ENCODE data around the gene ASRGL1.

The ASRGL1 gene

DNA sequence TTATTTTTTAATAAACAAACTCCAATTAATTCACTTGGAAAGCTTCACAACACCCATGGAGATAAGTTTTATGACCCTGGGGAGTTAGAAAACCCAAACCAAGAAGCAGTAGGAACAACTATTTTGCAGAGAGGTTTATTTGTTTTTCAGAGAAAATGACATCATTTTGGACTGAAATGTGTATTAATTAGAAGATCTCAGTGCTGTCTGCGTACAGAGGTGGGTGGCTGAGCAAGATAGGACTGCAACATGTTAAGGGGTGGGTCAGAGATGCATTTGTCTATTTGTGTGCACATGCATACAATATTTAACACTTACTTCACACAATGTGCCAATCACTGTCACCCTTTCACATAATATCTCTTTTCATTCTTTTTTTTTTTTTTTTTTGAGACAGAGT, 82.7 kb downstream of the ASRGL1 start:
- TF ChIP-seq, protein P1, sequence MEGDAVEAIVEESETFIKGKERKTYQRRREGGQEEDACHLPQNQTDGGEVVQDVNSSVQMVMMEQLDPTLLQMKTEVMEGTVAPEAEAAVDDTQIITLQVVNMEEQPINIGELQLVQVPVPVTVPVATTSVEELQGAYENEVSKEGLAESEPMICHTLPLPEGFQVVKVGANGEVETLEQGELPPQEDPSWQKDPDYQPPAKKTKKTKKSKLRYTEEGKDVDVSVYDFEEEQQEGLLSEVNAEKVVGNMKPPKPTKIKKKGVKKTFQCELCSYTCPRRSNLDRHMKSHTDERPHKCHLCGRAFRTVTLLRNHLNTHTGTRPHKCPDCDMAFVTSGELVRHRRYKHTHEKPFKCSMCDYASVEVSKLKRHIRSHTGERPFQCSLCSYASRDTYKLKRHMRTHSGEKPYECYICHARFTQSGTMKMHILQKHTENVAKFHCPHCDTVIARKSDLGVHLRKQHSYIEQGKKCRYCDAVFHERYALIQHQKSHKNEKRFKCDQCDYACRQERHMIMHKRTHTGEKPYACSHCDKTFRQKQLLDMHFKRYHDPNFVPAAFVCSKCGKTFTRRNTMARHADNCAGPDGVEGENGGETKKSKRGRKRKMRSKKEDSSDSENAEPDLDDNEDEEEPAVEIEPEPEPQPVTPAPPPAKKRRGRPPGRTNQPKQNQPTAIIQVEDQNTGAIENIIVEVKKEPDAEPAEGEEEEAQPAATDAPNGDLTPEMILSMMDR (IDR thresholded peaks at IDR 0.05; ENCODE audit: borderline replicate concordance, insufficient read depth, low read depth, low read length) = no peak
- no peak overlapping the region for H3K4me3 ChIP-seq (ENCODE audit: low read depth, low read length)

DNA sequence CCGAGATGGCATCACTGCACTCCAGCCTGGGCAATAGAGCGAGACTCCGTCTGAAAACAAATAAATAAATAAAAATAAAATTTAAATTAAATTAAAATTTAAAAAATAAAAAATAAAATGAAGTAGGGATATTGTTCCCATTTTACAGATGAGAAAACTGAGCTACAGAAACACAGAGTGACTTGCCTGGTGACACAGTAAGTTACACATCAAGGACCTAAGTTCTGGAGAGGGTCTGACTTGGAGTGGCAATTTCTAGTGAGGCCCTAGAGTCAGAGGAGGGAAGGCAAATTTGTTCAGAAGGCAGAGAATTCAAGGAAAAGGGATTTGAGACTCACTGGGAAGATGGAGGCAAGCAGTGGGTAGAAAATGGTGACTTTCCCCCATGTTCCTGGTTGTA, 83.6 kb downstream of the ASRGL1 start:
- TF ChIP-seq, protein P1 (IDR thresholded peaks at IDR 0.05; ENCODE audit: borderline replicate concordance, insufficient read depth, low read depth, low read length) = no peak
- no peak overlapping the region for H3K4me3 ChIP-seq (ENCODE audit: low read depth, low read length)

DNA sequence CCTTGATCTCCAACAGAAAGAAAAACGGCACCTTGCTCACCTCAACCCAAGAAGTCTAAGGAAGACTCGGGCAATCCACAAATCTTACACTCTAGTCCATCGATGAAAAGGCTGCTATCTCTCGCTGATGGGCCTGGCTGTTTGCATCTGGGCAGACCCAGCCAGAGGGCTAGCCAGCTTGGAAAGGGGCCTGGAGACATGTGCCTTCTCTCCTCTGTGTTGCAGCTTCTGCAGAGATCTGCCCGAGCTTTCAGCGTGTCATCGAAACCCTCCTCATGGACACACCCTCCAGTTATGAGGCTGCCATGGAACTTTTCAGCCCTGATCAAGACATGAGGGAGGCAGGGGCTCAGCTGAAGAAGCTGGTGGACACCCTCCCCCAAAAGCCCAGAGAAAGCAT, 84.7 kb downstream of the ASRGL1 start:
- H3K4me3 ChIP-seq (ENCODE audit: low read depth, low read length) = no peak overlapping the region
- TF ChIP-seq, protein P1 (IDR thresholded peaks at IDR 0.05; ENCODE audit: borderline replicate concordance, insufficient read depth, low read depth, low read length) = no peak

DNA sequence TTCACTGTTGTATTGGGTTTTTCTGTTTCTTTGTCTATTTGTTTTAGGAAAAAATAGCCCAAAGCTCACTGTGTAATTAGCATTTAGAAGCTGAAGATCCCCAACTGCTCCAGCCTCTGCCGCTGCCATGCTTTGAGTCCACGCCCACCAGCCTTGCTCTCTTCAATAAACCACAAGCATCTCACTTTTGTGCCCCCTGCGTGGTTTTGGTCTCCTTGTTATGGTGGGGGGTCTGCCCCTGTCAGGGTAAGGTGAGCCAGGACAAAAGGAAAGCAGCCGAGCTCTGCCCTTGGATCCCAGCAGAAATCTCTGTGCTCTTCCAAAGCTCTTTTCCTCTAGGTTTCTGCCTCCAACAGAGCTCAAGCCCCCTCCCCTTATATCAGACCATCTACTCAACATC, 85.8 kb downstream of the ASRGL1 start:
- TF ChIP-seq, protein P1 (IDR thresholded peaks at IDR 0.05; ENCODE audit: borderline replicate concordance, insufficient read depth, low read depth, low read length) = no peak
- H3K4me3 ChIP-seq (ENCODE audit: low read depth, low read length) = no peak overlapping the region

DNA sequence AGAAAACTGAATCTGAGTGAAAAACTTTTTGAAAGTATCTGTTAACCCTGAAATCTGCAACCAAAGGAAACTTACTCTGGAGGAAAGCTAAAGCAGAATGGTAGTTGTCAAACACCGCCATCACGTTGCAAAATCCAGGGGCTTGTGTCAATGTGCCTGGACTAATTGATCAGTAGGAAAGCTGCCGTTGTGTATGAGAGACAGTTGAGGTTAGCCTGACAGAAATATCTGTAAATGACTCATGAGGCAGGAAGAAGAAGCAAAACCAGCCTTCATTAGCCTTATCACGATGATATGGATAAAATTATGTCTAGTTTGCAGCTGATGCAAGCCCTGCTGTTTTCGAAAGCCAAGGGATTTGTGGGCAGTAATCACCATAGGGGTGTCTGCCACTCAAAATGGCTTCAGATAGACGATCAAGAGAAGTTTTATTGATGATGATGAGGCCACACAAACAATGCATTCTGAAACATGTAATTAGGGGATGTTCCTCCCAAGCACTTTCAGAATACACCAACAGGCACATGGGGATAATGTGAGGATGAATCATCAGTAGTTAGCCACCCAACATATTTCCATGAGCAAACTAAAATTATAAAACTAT, 90.5 kb downstream of the ASRGL1 start:
- TF ChIP-seq, protein P1 (IDR thresholded peaks at IDR 0.05; ENCODE audit: borderline replicate concordance, insufficient read depth, low read depth, low read length) = no peak
- H3K4me3 ChIP-seq (ENCODE audit: low read depth, low read length) = no peak overlapping the region

DNA sequence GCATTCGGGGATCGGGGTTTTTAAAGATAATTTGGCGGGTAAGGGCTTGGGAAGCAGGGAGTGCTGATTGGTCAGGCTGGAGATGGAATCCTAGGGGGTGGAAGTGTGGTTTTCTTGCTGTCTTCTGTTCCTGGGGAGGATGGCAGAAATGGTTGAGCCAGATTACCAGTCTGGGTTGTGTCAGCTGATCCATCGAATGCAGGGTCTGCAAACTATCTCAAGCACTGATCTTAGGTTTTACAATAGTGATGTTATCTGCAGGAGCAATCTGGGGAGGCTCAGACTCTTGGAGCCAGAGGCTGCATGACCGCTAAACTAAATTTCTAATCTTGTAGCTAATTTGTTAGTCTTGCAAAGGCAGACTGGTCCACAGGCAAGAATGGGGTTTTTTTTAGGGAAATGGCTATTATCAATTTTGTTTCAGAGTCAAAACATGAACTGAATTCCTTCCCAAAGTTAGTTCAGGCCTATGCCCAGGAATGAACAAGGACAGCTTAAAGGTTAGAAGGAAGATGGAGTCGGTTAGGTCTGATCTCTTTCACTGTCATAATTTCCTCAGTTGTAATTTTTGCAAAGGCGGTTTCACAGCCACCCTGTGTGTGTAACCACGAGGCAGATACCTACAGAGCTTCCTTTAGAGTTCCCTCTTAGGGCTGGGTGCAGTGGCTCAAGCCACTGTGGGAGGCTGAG, 91.8 kb downstream of the ASRGL1 start:
- no peak overlapping the region for H3K4me3 ChIP-seq (ENCODE audit: low read depth, low read length)
- TF ChIP-seq, protein P1 (IDR thresholded peaks at IDR 0.05; ENCODE audit: borderline replicate concordance, insufficient read depth, low read depth, low read length) = no peak

DNA sequence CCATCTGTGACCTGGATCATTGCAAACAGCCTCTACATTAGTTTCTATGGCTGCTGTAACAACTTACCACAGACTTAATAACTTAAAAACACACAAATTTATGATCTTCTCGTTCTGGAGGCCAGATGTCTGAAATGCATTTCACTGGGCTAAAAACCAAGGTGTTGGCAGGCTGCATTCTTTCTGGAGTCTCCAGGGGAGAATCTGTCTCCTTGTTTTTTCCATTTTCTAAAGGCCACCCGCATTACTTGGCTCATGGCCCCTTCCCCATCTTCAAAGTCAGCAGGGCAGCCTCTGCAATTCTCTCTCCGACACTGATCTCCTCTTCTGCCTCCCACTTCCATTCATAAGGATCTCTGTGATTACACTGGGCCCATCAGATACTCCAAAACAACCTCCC, 93.2 kb downstream of the ASRGL1 start:
- TF ChIP-seq, protein P1 (IDR thresholded peaks at IDR 0.05; ENCODE audit: borderline replicate concordance, insufficient read depth, low read depth, low read length) = no peak
- H3K4me3 ChIP-seq (ENCODE audit: low read depth, low read length) = no peak overlapping the region
